HepG2 (cell line): Measurements from ENCODE around the gene MINDY1. TPM values are rescaled to one million over a fixed set of nuclear protein-coding genes. Genes with fewer than 3 reads are reported as not detected.
A peak's percentile ranks its signal among the peaks of the same experiment; 100 is the strongest.

Experiments used
- BCLAF1 ChIP-seq: fragments of 450-650 bp; IDR thresholded peaks from 2 replicates; pipeline ENCODE4 v1.6.1; 2017; ENCODE audit warnings: mild to moderate bottlenecking
- FOXO1 ChIP-seq: sonication (generic); formaldehyde crosslinking; IDR thresholded peaks from 2 replicates; pipeline ENCODE4 v1.4.0; 2020; ENCODE audit warnings: missing genetic modification reagents
- HMG20B ChIP-seq: conservative IDR thresholded peaks from 2 replicates; pipeline ENCODE4 v1.6.1; 2016; ENCODE audit warnings: missing genetic modification reagents, missing compliant biosample characterization
- MEIS2 ChIP-seq: sonication (generic); formaldehyde crosslinking; IDR thresholded peaks from 2 replicates; pipeline ENCODE4 v1.9.0; 2021; ENCODE audit warnings: mild to moderate bottlenecking, missing genetic modification reagents
- SNAI1 ChIP-seq: sonication (generic); formaldehyde crosslinking; IDR thresholded peaks from 2 replicates; pipeline ENCODE4 v1.5.0; 2020; ENCODE audit warnings: mild to moderate bottlenecking, missing genetic modification reagents, borderline replicate concordance
- ZBTB33 ChIP-seq: sonication (generic); formaldehyde crosslinking; IDR thresholded peaks from 2 replicates; pipeline ENCODE4 v1.4.0; 2020; ENCODE audit warnings: missing genetic modification reagents
- ZKSCAN1 ChIP-seq: fragments of 150-350 bp; IDR thresholded peaks from 2 replicates; pipeline ENCODE4 v1.6.1; 2014; ENCODE audit warnings: low read length
- ZNF468 ChIP-seq: sonication (generic); formaldehyde crosslinking; IDR thresholded peaks from 2 replicates; pipeline ENCODE4 v1.8.0; 2022; ENCODE audit warnings: mild to moderate bottlenecking, moderate library complexity, missing genetic modification reagents
- polyA plus RNA-seq, 8 experiments: library from polyadenylated mRNA; depleted of rRNA in 3 of 8; stranded (reverse) in 7 of 8; unstranded in 1 of 8; fragments of >200 nt; fragmentation: Illumina TruSeq in 4 of 8; extraction: Trizol in 4 of 8; gene quantifications; 2 replicates each; pipeline versions ENCODE4 v1.2.1 to v1.2.3, GENCODE V29; 2011 to 2016; ENCODE audit warnings: low read depth in 4 of 8, missing spikeins in 1 of 8, mixed read lengths in 1 of 8; ENCODE audit not compliant: insufficient read depth in 1 of 8
- total RNA-seq, 5 experiments: library from RNA; depleted of rRNA; stranded (reverse); fragments of >200 nt; fragmentation: Illumina TruSeq; extraction: Trizol; gene quantifications; 2 replicates each; pipeline ENCODE4 v1.2.3, GENCODE V29; 2016; ENCODE audit warnings: low read depth in 1 of 5
- TF ChIP-seq, protein P1 (sequence below): sonication (generic); formaldehyde crosslinking; conservative IDR thresholded peaks from 2 replicates; pipeline ENCODE4 v1.8.0; 2022; ENCODE audit warnings: low read depth, missing genetic modification reagents
- TF ChIP-seq, protein P2 (sequence below): sonication (generic); formaldehyde crosslinking; IDR thresholded peaks from 2 replicates; pipeline ENCODE4 v1.8.1; 2023; ENCODE audit warnings: mild to moderate bottlenecking, missing genetic modification reagents
- TF ChIP-seq, protein P3 (sequence below): sonication (generic); formaldehyde crosslinking; IDR thresholded peaks from 2 replicates; pipeline ENCODE4 v1.5.0; 2020; ENCODE audit warnings: missing genetic modification reagents
- TF ChIP-seq, protein P4 (sequence below): sonication (generic); formaldehyde crosslinking; IDR thresholded peaks from 2 replicates; pipeline ENCODE4 v1.4.0; 2020; ENCODE audit warnings: missing genetic modification reagents, mild to moderate bottlenecking, borderline replicate concordance

Gene MINDY1
- total and polyA plus RNA-seq, 2 of the 13 experiments (the other 11 are each of a cell fraction or from before 2014, with no cell fraction given), result 11.1 to 15.0 TPM

GRCh38 chr1:150971583-150972416, 34.9 kb downstream of the MINDY1 start (continued):
- TF ChIP-seq FOXO1 (0 out of 2 replicates have a peak, but pooled peaks have one; percentile 29), HMG20B (CRISPR knock-in tag) (no peak), ZBTB33 (no peak), MEIS2 (CRISPR knock-in tag) (peak; percentile 1; the same call in 1 of the 2 replicates), SNAI1 (CRISPR knock-in tag) (no peak), ZNF468 (no peak), BCLAF1 (no peak), ZKSCAN1 (no peak)
- TF ChIP-seq, protein P1, sequence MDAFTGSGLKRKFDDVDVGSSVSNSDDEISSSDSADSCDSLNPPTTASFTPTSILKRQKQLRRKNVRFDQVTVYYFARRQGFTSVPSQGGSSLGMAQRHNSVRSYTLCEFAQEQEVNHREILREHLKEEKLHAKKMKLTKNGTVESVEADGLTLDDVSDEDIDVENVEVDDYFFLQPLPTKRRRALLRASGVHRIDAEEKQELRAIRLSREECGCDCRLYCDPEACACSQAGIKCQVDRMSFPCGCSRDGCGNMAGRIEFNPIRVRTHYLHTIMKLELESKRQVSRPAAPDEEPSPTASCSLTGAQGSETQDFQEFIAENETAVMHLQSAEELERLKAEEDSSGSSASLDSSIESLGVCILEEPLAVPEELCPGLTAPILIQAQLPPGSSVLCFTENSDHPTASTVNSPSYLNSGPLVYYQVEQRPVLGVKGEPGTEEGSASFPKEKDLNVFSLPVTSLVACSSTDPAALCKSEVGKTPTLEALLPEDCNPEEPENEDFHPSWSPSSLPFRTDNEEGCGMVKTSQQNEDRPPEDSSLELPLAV (CRISPR knock-in tag), result no peak
- TF ChIP-seq, protein P2, sequence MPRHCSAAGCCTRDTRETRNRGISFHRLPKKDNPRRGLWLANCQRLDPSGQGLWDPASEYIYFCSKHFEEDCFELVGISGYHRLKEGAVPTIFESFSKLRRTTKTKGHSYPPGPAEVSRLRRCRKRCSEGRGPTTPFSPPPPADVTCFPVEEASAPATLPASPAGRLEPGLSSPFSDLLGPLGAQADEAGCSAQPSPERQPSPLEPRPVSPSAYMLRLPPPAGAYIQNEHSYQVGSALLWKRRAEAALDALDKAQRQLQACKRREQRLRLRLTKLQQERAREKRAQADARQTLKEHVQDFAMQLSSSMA, result no peak
- TF ChIP-seq, protein P3, sequence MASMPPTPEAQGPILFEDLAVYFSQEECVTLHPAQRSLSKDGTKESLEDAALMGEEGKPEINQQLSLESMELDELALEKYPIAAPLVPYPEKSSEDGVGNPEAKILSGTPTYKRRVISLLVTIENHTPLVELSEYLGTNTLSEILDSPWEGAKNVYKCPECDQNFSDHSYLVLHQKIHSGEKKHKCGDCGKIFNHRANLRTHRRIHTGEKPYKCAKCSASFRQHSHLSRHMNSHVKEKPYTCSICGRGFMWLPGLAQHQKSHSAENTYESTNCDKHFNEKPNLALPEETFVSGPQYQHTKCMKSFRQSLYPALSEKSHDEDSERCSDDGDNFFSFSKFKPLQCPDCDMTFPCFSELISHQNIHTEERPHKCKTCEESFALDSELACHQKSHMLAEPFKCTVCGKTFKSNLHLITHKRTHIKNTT (CRISPR knock-in tag), result no peak
- TF ChIP-seq, protein P4, sequence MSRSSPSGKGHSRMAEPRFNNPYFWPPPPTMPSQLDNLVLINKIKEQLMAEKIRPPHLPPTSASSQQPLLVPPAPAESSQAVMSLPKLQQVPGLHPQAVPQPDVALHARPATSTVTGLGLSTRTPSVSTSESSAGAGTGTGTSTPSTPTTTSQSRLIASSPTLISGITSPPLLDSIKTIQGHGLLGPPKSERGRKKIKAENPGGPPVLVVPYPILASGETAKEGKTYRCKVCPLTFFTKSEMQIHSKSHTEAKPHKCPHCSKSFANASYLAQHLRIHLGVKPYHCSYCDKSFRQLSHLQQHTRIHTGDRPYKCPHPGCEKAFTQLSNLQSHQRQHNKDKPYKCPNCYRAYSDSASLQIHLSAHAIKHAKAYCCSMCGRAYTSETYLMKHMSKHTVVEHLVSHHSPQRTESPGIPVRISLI, result no peak
